OCI-LY3 (cell line): ENCODE results near the gene OR52B2.

Experiments
- H2AFZ ChIP-seq: fragments of 200-600, 300-600 bp; shearing (Covaris generic); 2 replicates; pipeline ENCODE4 v1.6.0; 2014; ENCODE audit warnings: antibody characterized with exemption, low read depth, low read length
- H3K27ac ChIP-seq: fragments of 200-600, 300-600 bp; sonication (generic); 2 replicates; pipeline ENCODE4 v1.5.1; 2014; ENCODE audit warnings: mild to moderate bottlenecking, low read length, moderate library complexity, mixed read lengths
- H3K27me3 ChIP-seq: fragments of 200-600, 300-600 bp; sonication (generic); 2 replicates; pipeline ENCODE4 v1.6.1; 2014; ENCODE audit warnings: low read depth, low read length, mixed read lengths
- H3K36me3 ChIP-seq: fragments of 200-600, 300-600 bp; sonication (generic); replicated peaks from 2 replicates; pipeline ENCODE3; 2014; ENCODE audit warnings: low read depth, low read length, mixed read lengths
- H3K4me1 ChIP-seq: fragments of 300-600, 200-600 bp; sonication (generic); 2 replicates; pipeline ENCODE4 v1.6.1; 2014; ENCODE audit warnings: low read length, mixed read lengths
- H3K4me2 ChIP-seq: fragments of 200-600, 300-600 bp; sonication (generic); 2 replicates; pipeline ENCODE4 v1.6.1; 2014; ENCODE audit warnings: low read length, mixed read lengths
- H3K4me3 ChIP-seq: fragments of 300-600, 200-600 bp; sonication (generic); 2 replicates; pipeline ENCODE4 v1.5.1; 2014; ENCODE audit warnings: antibody characterized with exemption, mild to moderate bottlenecking, low read length, moderate library complexity
- H3K79me2 ChIP-seq: fragments of 300-600, 200-600 bp; shearing (Covaris generic); 2 replicates; pipeline ENCODE4 v1.6.1; 2014; ENCODE audit warnings: mild to moderate bottlenecking, low read length, mixed read lengths
- H3K9ac ChIP-seq: fragments of 300-600, 200-600 bp; shearing (Covaris generic); 2 replicates; pipeline ENCODE4 v1.6.0; 2014; ENCODE audit warnings: mild to moderate bottlenecking, low read length, moderate library complexity
- H3K9me3 ChIP-seq: fragments of 200-600, 300-600 bp; shearing (Covaris generic); 2 replicates; pipeline ENCODE4 v1.6.1; 2014; ENCODE audit warnings: low read length, mixed read lengths; ENCODE audit not compliant: insufficient read depth
- H4K20me1 ChIP-seq: fragments of 200-600, 300-600 bp; sonication (generic); 2 replicates; pipeline ENCODE4 v1.6.1; 2016; ENCODE audit warnings: low read length, mixed read lengths; ENCODE audit not compliant: insufficient read depth
- CTCF ChIP-seq: fragments of 200-600, 300-600 bp; sonication (generic); IDR thresholded peaks from 2 replicates; pipeline ENCODE4 v1.5.1; 2014; ENCODE audit warnings: antibody characterized with exemption, low read length, low read depth
- EZH2phosphoT487 ChIP-seq: fragments of 200-600 bp; shearing (Covaris generic); IDR thresholded peaks from 2 replicates; pipeline ENCODE4 v1.6.1; 2018; ENCODE audit warnings: antibody characterized with exemption, mixed run types, low read depth

Gene OR52B2

GRCh38 chr11:6127881-6128280, 42.2 kb downstream of the OR52B2 start:
- H3K36me3 ChIP-seq = no peaks in the 10 kb centered on the region
- H3K27me3 ChIP-seq = peaks cover 9% of the 10 kb centered on the region
- no peaks in the 10 kb centered on the region for H4K20me1 ChIP-seq
- no peak overlapping the region for H3K4me3 ChIP-seq
- H3K4me1 ChIP-seq = no peaks in the 10 kb centered on the region
- no peak overlapping the region for H3K9ac ChIP-seq
- no peak overlapping the region for H3K27ac ChIP-seq
- H3K4me2 ChIP-seq = no peak overlapping the region
- no peaks in the 10 kb centered on the region for H3K79me2 ChIP-seq
- no peak for TF ChIP-seq CTCF
- TF ChIP-seq EZH2phosphoT487 = no peak
- no peaks in the 10 kb centered on the region for H3K9me3 ChIP-seq
- no peak overlapping the region for H2AFZ ChIP-seq

GRCh38 chr11:6124245-6124644, 45.9 kb downstream of the OR52B2 start:
- Histone ChIP-seq H3K79me2 (no peaks in the 10 kb centered on the region), H3K4me1 (no peaks in the 10 kb centered on the region), H2AFZ (no peak overlapping the region), H4K20me1 (no peaks in the 10 kb centered on the region), H3K27me3 (peaks cover 9% of the 10 kb centered on the region), H3K36me3 (no peaks in the 10 kb centered on the region), H3K27ac (no peak overlapping the region), H3K4me2 (no peak overlapping the region), H3K9ac (no peak overlapping the region), H3K4me3 (no peak overlapping the region), H3K9me3 (no peaks in the 10 kb centered on the region)
- no peak for TF ChIP-seq EZH2phosphoT487
- TF ChIP-seq CTCF = no peak
